ENCODE measurements around the gene STK38.
A peak's percentile ranks its signal among the peaks of the same experiment; 100 is the strongest.

The STK38 gene

GRCh38 chr6:36550473-36551000, 3.3 kb upstream of the STK38 start:
- peaks cover 5% of the 10 kb centered on the region for H3K27me3 ChIP-seq (ENCODE audit: insufficient read depth, low read length, poor library complexity, severe bottlenecking)
- peaks cover 22% of the 10 kb centered on the region for H3K79me2 ChIP-seq (ENCODE audit: insufficient read depth, low read length)
- peaks cover 12% of the 10 kb centered on the region for H4K20me1 ChIP-seq (ENCODE audit: insufficient read depth, low read length, poor library complexity, severe bottlenecking)
- H3K4me3 ChIP-seq (ENCODE audit: low read length, poor library complexity, severe bottlenecking), result no peak overlapping the region
- no peaks in the 10 kb centered on the region for H3K36me3 ChIP-seq (ENCODE audit: insufficient read depth, low read length)
- no peaks in the 10 kb centered on the region for H3K9me3 ChIP-seq (ENCODE audit: insufficient read depth, low read depth, low read length)
- peak overlapping the region; percentile 53 for H3K4me2 ChIP-seq (ENCODE audit: low read depth, low read length, poor library complexity, severe bottlenecking)
- TF ChIP-seq CTCF (conservative IDR thresholded peaks at IDR 0.05; ENCODE audit: low read length) (no peak), EZH2phosphoT487 (IDR thresholded peaks at IDR 0.05; ENCODE audit: borderline replicate concordance) (no peak)
- no peaks in the 10 kb centered on the region for H3F3A ChIP-seq (ENCODE audit: low read depth)
- peaks cover 36% of the 10 kb centered on the region for H3K4me1 ChIP-seq (ENCODE audit: insufficient read depth, low read length, poor library complexity, severe bottlenecking)
- H3K9me2 ChIP-seq (replicated peaks; ENCODE audit: low read depth, low read length), result no peaks in the 10 kb centered on the region
- peak overlapping the region; percentile 1; the same call in 1 of the 2 replicates for H2AFZ ChIP-seq (ENCODE audit: low read length)
- peak overlapping the region; percentile 42 for H3K9ac ChIP-seq (ENCODE audit: low read depth, low read length, poor library complexity, severe bottlenecking)

GRCh38 chr6:36548401-36548743, 1.1 kb upstream of the STK38 start:
- no peak overlapping the region for H3K4me3 ChIP-seq (ENCODE audit: low read length, poor library complexity, severe bottlenecking)
- H3K79me2 ChIP-seq (ENCODE audit: insufficient read depth, low read length), result peaks cover 44% of the 10 kb centered on the region
- H3K4me2 ChIP-seq (ENCODE audit: low read depth, low read length, poor library complexity, severe bottlenecking), result peak overlapping the region; percentile 85
- TF ChIP-seq EZH2phosphoT487 (IDR thresholded peaks at IDR 0.05; ENCODE audit: borderline replicate concordance), result no peak
- TF ChIP-seq CTCF (conservative IDR thresholded peaks at IDR 0.05; ENCODE audit: low read length), result no peak
- H2AFZ ChIP-seq (ENCODE audit: low read length), result no peak overlapping the region
- no peaks in the 10 kb centered on the region for H3F3A ChIP-seq (ENCODE audit: low read depth)
- H3K9me3 ChIP-seq (ENCODE audit: insufficient read depth, low read depth, low read length), result no peaks in the 10 kb centered on the region
- H3K9me2 ChIP-seq (replicated peaks; ENCODE audit: low read depth, low read length), result no peaks in the 10 kb centered on the region
- peak overlapping the region; percentile 100 for H3K9ac ChIP-seq (ENCODE audit: low read depth, low read length, poor library complexity, severe bottlenecking)
- H3K27me3 ChIP-seq (ENCODE audit: insufficient read depth, low read length, poor library complexity, severe bottlenecking), result peaks cover 5% of the 10 kb centered on the region
- H4K20me1 ChIP-seq (ENCODE audit: insufficient read depth, low read length, poor library complexity, severe bottlenecking), result peaks cover 33% of the 10 kb centered on the region
- H3K36me3 ChIP-seq (ENCODE audit: insufficient read depth, low read length), result no peaks in the 10 kb centered on the region
- H3K4me1 ChIP-seq (ENCODE audit: insufficient read depth, low read length, poor library complexity, severe bottlenecking), result peaks cover 54% of the 10 kb centered on the region

- H3K36me3 ChIP-seq (ENCODE audit: insufficient read depth, low read length), result no peaks in the 10 kb centered on the region
- peak overlapping the region; percentile 85 for H3K4me2 ChIP-seq (ENCODE audit: low read depth, low read length, poor library complexity, severe bottlenecking)
- H3K4me3 ChIP-seq (ENCODE audit: low read length, poor library complexity, severe bottlenecking), result peak overlapping the region; percentile 99
- no peaks in the 10 kb centered on the region for H3F3A ChIP-seq (ENCODE audit: low read depth)
- H2AFZ ChIP-seq (ENCODE audit: low read length), result peak overlapping the region; percentile 24; the same call in 1 of the 2 replicates
- no peaks in the 10 kb centered on the region for H3K9me2 ChIP-seq (replicated peaks; ENCODE audit: low read depth, low read length)
- peaks cover 49% of the 10 kb centered on the region for H3K79me2 ChIP-seq (ENCODE audit: insufficient read depth, low read length)
- peak overlapping the region; percentile 100 for H3K9ac ChIP-seq (ENCODE audit: low read depth, low read length, poor library complexity, severe bottlenecking)
- H3K4me1 ChIP-seq (ENCODE audit: insufficient read depth, low read length, poor library complexity, severe bottlenecking), result peaks cover 54% of the 10 kb centered on the region
- peaks cover 5% of the 10 kb centered on the region for H3K27me3 ChIP-seq (ENCODE audit: insufficient read depth, low read length, poor library complexity, severe bottlenecking)
- H4K20me1 ChIP-seq (ENCODE audit: insufficient read depth, low read length, poor library complexity, severe bottlenecking), result peaks cover 36% of the 10 kb centered on the region
- H3K9me3 ChIP-seq (ENCODE audit: insufficient read depth, low read depth, low read length), result no peaks in the 10 kb centered on the region
- TF ChIP-seq CTCF (conservative IDR thresholded peaks at IDR 0.05; ENCODE audit: low read length), result 0 out of 2 replicates have a peak, but pooled peaks have one; percentile 15
- no peak for TF ChIP-seq EZH2phosphoT487 (IDR thresholded peaks at IDR 0.05; ENCODE audit: borderline replicate concordance)
Measured at GRCh38 chr6:36547646-36548400, 544 bp upstream of the STK38 start.

All from Loucy (cell line).